HepG2 (cell line): ENCODE measurements around the gene LIMCH1. TPM values are rescaled to one million over a fixed set of nuclear protein-coding genes. Genes with fewer than 3 reads are reported as not detected.

Experiments
- ATAC-seq: fragments of 200-7000 bp; cut with Tn5 transposase; 3 replicates; pipeline ENCODE4 v1.9.1; 2020; ENCODE audit warnings: mild to moderate bottlenecking, moderate library complexity
- BruUV-seq: library from RNA; stranded (reverse); fragments of 400-500 nt; replicated peaks from 2 replicates; lab custom pipeline; 2021; lab: Mats Ljungman, UMichigan
- CTCF ChIA-PET: fragments of 300-600 bp; formaldehyde crosslinking; extraction: SDS; loops from one replicate; lab custom pipeline; 2021; ENCODE audit warnings: low total read pairs, inconsistent platforms, low intra/inter-chr PET ratio; lab: Yijun Ruan, JAX
- POLR2A ChIA-PET: fragments of 350-600 bp; sonication (Branson Sonifier 250); formaldehyde crosslinking; loops from one replicate; lab custom pipeline; 2020; ENCODE audit warnings: antibody characterized with exemption, inconsistent platforms; lab: Yijun Ruan, JAX
- DNase-seq: peaks from one replicate; pipeline ENCODE4 v3.0.0-alpha.2; 2015; ENCODE audit warnings: low spot score
- FAIRE-seq: peaks from 3 replicates; lab custom pipeline; 2011; peaks lifted over from hg19 to GRCh38; lab: Jason Lieb, UNC
- H2AFZ ChIP-seq: one replicate; pipeline ENCODE4 v1.6.1; 2011; ENCODE audit warnings: low read length, inconsistent platforms
- H3K27ac ChIP-seq: fragments of 300-600 bp; 3 replicates; pipeline ENCODE4 v1.8.0; 2011; ENCODE audit warnings: mixed run types, mild to moderate bottlenecking, mixed read lengths, low read length, inconsistent platforms; ENCODE audit not compliant: insufficient read depth; ENCODE audit errors: extremely low read length
- H3K27me3 ChIP-seq, 2 experiments: fragments of 200-600 bp in 1 of 2; 2 replicates in 1 of 2; 3 replicates in 1 of 2; pipeline versions ENCODE4 v1.6.0 to v1.8.0; 2011; ENCODE audit warnings: low read length in 2 of 2, mild to moderate bottlenecking in 2 of 2, moderate library complexity in 2 of 2, inconsistent platforms in 1 of 2; ENCODE audit not compliant: insufficient read depth in 2 of 2, control insufficient read depth in 1 of 2
- H3K36me3 ChIP-seq, 2 experiments: fragments of 200-600 bp in 1 of 2; replicated peaks in 1 of 2; 2 replicates in 1 of 2; 3 replicates in 1 of 2; pipeline versions ENCODE4 v1.5.1 to v1.8.0; 2011; ENCODE audit warnings: low read length in 2 of 2, inconsistent platforms in 1 of 2; ENCODE audit not compliant: insufficient read depth in 2 of 2, control insufficient read depth in 1 of 2
- H3K4me1 ChIP-seq: 2 replicates; pipeline ENCODE4 v1.5.1; 2012; ENCODE audit warnings: low read length, inconsistent platforms; ENCODE audit not compliant: insufficient read depth
- H3K4me2 ChIP-seq: 2 replicates; pipeline ENCODE4 v1.6.0; 2011; ENCODE audit warnings: low read depth, low read length, inconsistent platforms
- H3K4me3 ChIP-seq, 3 experiments: fragments of 200-600 bp in 1 of 3; sonication (generic), shearing (Covaris generic) in 1 of 3; replicated peaks in 1 of 3; 2 replicates each; pipeline ENCODE4 v1.5.1; 2011 to 2016; ENCODE audit warnings: low read length in 3 of 3, inconsistent platforms in 2 of 3, low read depth in 2 of 3, mild to moderate bottlenecking in 2 of 3, control low read depth in 1 of 3, mixed read lengths in 1 of 3; ENCODE audit not compliant: insufficient read depth in 1 of 3
- H3K79me2 ChIP-seq: one replicate; pipeline ENCODE4 v1.6.1; 2011; ENCODE audit warnings: low read length, inconsistent platforms; ENCODE audit not compliant: insufficient read depth
- H3K9ac ChIP-seq: 2 replicates; pipeline ENCODE4 v1.6.0; 2011; ENCODE audit warnings: mild to moderate bottlenecking, low read depth, low read length, inconsistent platforms; ENCODE audit not compliant: insufficient read depth
- H3K9me3 ChIP-seq: 2 replicates; pipeline ENCODE4 v1.5.1; 2012; ENCODE audit warnings: mild to moderate bottlenecking, low read length
- H4K20me1 ChIP-seq: 2 replicates; pipeline ENCODE4 v1.6.0; 2011; ENCODE audit warnings: inconsistent platforms, mild to moderate bottlenecking, low read length, moderate library complexity; ENCODE audit not compliant: insufficient read depth
- MAFK ChIP-seq, 2 experiments: IDR thresholded peaks in 1 of 2; conservative IDR thresholded peaks in 1 of 2; 2 replicates each; pipeline ENCODE4 v1.6.1; 2011; ENCODE audit warnings: improper control_type of control experiment in 2 of 2, low read length in 2 of 2
- SAP130 ChIP-seq: IDR thresholded peaks from 2 replicates; pipeline ENCODE4 v1.6.1; 2016; ENCODE audit warnings: low read depth
- THYN1 ChIP-seq: sonication (generic); formaldehyde crosslinking; IDR thresholded peaks from 2 replicates; pipeline ENCODE4 v1.8.1; 2023; ENCODE audit warnings: low read depth, mild to moderate bottlenecking, moderate library complexity, missing genetic modification reagents, borderline replicate concordance
- TP53 ChIP-seq: sonication (generic); formaldehyde crosslinking; conservative IDR thresholded peaks from 2 replicates; pipeline ENCODE4 v1.4.0; 2020; ENCODE audit warnings: missing genetic modification reagents
- XRCC5 ChIP-seq: fragments of 200-400 bp; formaldehyde crosslinking; optimal IDR thresholded peaks from 2 replicates; pipeline ENCODE3; 2017; ENCODE audit warnings: mild to moderate bottlenecking, low read length
- YY1 ChIP-seq: IDR thresholded peaks from 2 replicates; pipeline ENCODE4 v1.6.1; 2011; ENCODE audit warnings: low read length, low read depth, moderate library complexity, mild to moderate bottlenecking; ENCODE audit not compliant: insufficient read depth, insufficient replicate concordance
- ZBTB20 ChIP-seq: sonication (generic); formaldehyde crosslinking; IDR thresholded peaks from 2 replicates; pipeline ENCODE4 v1.8.1; 2023; ENCODE audit warnings: missing genetic modification reagents, low read depth, mild to moderate bottlenecking, borderline replicate concordance
- ZMYM2 ChIP-seq: sonication (generic); formaldehyde crosslinking; IDR thresholded peaks from 2 replicates; pipeline ENCODE4 v1.8.0; 2022; ENCODE audit warnings: mild to moderate bottlenecking, missing genetic modification reagents
- ZNF501 ChIP-seq: sonication (generic); formaldehyde crosslinking; IDR thresholded peaks from 2 replicates; pipeline ENCODE4 v1.5.1; 2020; ENCODE audit warnings: mild to moderate bottlenecking, moderate library complexity, missing genetic modification reagents
- ZNF564 ChIP-seq: sonication (generic); formaldehyde crosslinking; IDR thresholded peaks from 2 replicates; pipeline ENCODE4 v1.8.1; 2023; ENCODE audit warnings: mild to moderate bottlenecking, missing genetic modification reagents
- ZNF589 ChIP-seq: sonication (generic); formaldehyde crosslinking; conservative IDR thresholded peaks from 2 replicates; pipeline ENCODE4 v1.8.0; 2022; ENCODE audit warnings: mild to moderate bottlenecking, moderate library complexity, missing genetic modification reagents
- ZNF672 ChIP-seq: sonication (generic); formaldehyde crosslinking; IDR thresholded peaks from 2 replicates; pipeline ENCODE4 v1.8.1; 2022; ENCODE audit warnings: missing genetic modification reagents
- ZSCAN31 ChIP-seq: sonication (generic); formaldehyde crosslinking; IDR thresholded peaks from 2 replicates; pipeline ENCODE4 v1.5.0; 2020; ENCODE audit warnings: low read depth, mild to moderate bottlenecking, missing genetic modification reagents
- WGBS: methylation state at CpG from one replicate; pipeline ENCODE4 v1.1.6; 2017; ENCODE audit warnings: low lambda C conversion rate; 5-methylcytosine and 5-hydroxymethylcytosine counted together
- in situ Hi-C: cut with HindIII; loops from 2 replicates; pipeline ENCODE4 v1.10.0; 2017; ENCODE audit warnings: low pct_unique_long_range_greater_than_20kb; ENCODE audit not compliant: extremely low pct_ligation_motif_present
- intact Hi-C: fragments of 100-400 bp; cut with micrococcal nuclease; formaldehyde crosslinking; loops from one replicate; pipeline ENCODE4 v1.10.0; 2022; ENCODE audit not compliant: unreplicated experiment
- polyA plus RNA-seq, 8 experiments: library from polyadenylated mRNA; depleted of rRNA in 3 of 8; stranded (reverse) in 7 of 8; unstranded in 1 of 8; fragments of >200 nt; fragmentation: Illumina TruSeq in 4 of 8; extraction: Trizol in 4 of 8; gene quantifications; 2 replicates each; pipeline versions ENCODE4 v1.2.1 to v1.2.3, GENCODE V29; 2011 to 2016; ENCODE audit warnings: low read depth in 4 of 8, missing spikeins in 1 of 8, mixed read lengths in 1 of 8; ENCODE audit not compliant: insufficient read depth in 1 of 8
- total RNA-seq, 5 experiments: library from RNA; depleted of rRNA; stranded (reverse); fragments of >200 nt; fragmentation: Illumina TruSeq; extraction: Trizol; gene quantifications; 2 replicates each; pipeline ENCODE4 v1.2.3, GENCODE V29; 2016; ENCODE audit warnings: low read depth in 1 of 5
- TF ChIP-seq, protein P1 (sequence below): sonication (generic); formaldehyde crosslinking; conservative IDR thresholded peaks from 2 replicates; pipeline ENCODE4 v1.8.0; 2022; ENCODE audit warnings: missing genetic modification reagents
- TF ChIP-seq, protein P2 (sequence below): sonication (generic); formaldehyde crosslinking; IDR thresholded peaks from 2 replicates; pipeline ENCODE4 v1.4.0; 2020; ENCODE audit warnings: mild to moderate bottlenecking, low read depth, missing genetic modification reagents
- TF ChIP-seq, protein P3 (sequence below): IDR thresholded peaks from 2 replicates; pipeline ENCODE4 v1.4.0; 2020; ENCODE audit warnings: mild to moderate bottlenecking, missing genetic modification reagents

Gene LIMCH1
- total and polyA plus RNA-seq, 2 of the 13 experiments (the other 11 are each of a cell fraction or from before 2014, with no cell fraction given): 0.04 TPM; not detected in 1

GRCh38 chr4:41660352-41660751 is 122.4 kb downstream of the LIMCH1 start:
- no peak overlapping the region for H3K4me2 ChIP-seq
- TF ChIP-seq, protein P1, sequence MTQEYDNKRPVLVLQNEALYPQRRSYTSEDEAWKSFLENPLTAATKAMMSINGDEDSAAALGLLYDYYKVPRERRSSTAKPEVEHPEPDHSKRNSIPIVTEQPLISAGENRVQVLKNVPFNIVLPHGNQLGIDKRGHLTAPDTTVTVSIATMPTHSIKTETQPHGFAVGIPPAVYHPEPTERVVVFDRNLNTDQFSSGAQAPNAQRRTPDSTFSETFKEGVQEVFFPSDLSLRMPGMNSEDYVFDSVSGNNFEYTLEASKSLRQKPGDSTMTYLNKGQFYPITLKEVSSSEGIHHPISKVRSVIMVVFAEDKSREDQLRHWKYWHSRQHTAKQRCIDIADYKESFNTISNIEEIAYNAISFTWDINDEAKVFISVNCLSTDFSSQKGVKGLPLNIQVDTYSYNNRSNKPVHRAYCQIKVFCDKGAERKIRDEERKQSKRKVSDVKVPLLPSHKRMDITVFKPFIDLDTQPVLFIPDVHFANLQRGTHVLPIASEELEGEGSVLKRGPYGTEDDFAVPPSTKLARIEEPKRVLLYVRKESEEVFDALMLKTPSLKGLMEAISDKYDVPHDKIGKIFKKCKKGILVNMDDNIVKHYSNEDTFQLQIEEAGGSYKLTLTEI (CRISPR knock-in tag): no peak
- TF ChIP-seq ZSCAN31 (CRISPR knock-in tag): no peak
- no peak for TF ChIP-seq TP53 (CRISPR knock-in tag)
- TF ChIP-seq XRCC5: no peak
- TF ChIP-seq ZMYM2 (CRISPR knock-in tag): no peak
- no peak for TF ChIP-seq THYN1 (CRISPR knock-in tag)
- no peak for TF ChIP-seq ZNF501 (CRISPR knock-in tag)
- no peak for TF ChIP-seq MAFK (conservative IDR thresholded peaks at IDR 0.05 in 1 of 2, IDR thresholded peaks at IDR 0.05 in 1 of 2; ENCODE audit: low read length in 2 of 2)
- TF ChIP-seq, protein P2, sequence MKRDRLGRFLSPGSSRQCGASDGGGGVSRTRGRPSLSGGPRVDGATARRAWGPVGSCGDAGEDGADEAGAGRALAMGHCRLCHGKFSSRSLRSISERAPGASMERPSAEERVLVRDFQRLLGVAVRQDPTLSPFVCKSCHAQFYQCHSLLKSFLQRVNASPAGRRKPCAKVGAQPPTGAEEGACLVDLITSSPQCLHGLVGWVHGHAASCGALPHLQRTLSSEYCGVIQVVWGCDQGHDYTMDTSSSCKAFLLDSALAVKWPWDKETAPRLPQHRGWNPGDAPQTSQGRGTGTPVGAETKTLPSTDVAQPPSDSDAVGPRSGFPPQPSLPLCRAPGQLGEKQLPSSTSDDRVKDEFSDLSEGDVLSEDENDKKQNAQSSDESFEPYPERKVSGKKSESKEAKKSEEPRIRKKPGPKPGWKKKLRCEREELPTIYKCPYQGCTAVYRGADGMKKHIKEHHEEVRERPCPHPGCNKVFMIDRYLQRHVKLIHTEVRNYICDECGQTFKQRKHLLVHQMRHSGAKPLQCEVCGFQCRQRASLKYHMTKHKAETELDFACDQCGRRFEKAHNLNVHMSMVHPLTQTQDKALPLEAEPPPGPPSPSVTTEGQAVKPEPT (CRISPR knock-in tag): no peak
- TF ChIP-seq, protein P3, sequence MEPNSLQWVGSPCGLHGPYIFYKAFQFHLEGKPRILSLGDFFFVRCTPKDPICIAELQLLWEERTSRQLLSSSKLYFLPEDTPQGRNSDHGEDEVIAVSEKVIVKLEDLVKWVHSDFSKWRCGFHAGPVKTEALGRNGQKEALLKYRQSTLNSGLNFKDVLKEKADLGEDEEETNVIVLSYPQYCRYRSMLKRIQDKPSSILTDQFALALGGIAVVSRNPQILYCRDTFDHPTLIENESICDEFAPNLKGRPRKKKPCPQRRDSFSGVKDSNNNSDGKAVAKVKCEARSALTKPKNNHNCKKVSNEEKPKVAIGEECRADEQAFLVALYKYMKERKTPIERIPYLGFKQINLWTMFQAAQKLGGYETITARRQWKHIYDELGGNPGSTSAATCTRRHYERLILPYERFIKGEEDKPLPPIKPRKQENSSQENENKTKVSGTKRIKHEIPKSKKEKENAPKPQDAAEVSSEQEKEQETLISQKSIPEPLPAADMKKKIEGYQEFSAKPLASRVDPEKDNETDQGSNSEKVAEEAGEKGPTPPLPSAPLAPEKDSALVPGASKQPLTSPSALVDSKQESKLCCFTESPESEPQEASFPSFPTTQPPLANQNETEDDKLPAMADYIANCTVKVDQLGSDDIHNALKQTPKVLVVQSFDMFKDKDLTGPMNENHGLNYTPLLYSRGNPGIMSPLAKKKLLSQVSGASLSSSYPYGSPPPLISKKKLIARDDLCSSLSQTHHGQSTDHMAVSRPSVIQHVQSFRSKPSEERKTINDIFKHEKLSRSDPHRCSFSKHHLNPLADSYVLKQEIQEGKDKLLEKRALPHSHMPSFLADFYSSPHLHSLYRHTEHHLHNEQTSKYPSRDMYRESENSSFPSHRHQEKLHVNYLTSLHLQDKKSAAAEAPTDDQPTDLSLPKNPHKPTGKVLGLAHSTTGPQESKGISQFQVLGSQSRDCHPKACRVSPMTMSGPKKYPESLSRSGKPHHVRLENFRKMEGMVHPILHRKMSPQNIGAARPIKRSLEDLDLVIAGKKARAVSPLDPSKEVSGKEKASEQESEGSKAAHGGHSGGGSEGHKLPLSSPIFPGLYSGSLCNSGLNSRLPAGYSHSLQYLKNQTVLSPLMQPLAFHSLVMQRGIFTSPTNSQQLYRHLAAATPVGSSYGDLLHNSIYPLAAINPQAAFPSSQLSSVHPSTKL (CRISPR knock-in tag): no peak
- TF ChIP-seq ZNF672 (CRISPR knock-in tag): no peak
- TF ChIP-seq YY1: no peak
- TF ChIP-seq ZNF589 (CRISPR knock-in tag): no peak
- no peak for TF ChIP-seq SAP130 (CRISPR knock-in tag)
- no peak for TF ChIP-seq ZBTB20 (CRISPR knock-in tag)
- TF ChIP-seq ZNF564 (CRISPR knock-in tag): no peak
- H3K79me2 ChIP-seq: no peaks in the 10 kb centered on the region
- 6% methylated on average over 3 of the region's 3 CpGs for whole genome bisulfite sequencing
- BruUV-seq: no TSS peak
- in situ Hi-C loops (no loop called here), intact Hi-C loops (no loop called here)
- no peaks in the 10 kb centered on the region for H3K4me1 ChIP-seq
- no peaks in the 10 kb centered on the region for H4K20me1 ChIP-seq
- no peak for FAIRE-seq
- ChIA-PET POLR2A (no interaction called here), CTCF (interaction anchor here (1.2 to 2.8 kb wide), 3 partner anchors 228 to 379 kb away, joined by 3 to 38 read pairs (median 4); no protein-coding TSS in a partner anchor)
- no peak overlapping the region for H3K9ac ChIP-seq
- peaks cover 0 to 16% of the 10 kb centered on the region in 2 experiments; a peak in 3 of 5 replicates for H3K27me3 ChIP-seq
- H3K9me3 ChIP-seq: no peaks in the 10 kb centered on the region
- no peaks in the 10 kb centered on the region for H3K36me3 ChIP-seq
- H2AFZ ChIP-seq: no peak overlapping the region
- no peak for ATAC-seq
- no peak overlapping the region for H3K4me3 ChIP-seq
- no peak overlapping the region for H3K27ac ChIP-seq
- DNase-seq: no peak
